PC-3 (cell line): ENCODE data around the gene NRIP2. TPM values are rescaled to one million over a fixed set of nuclear protein-coding genes. Genes with fewer than 3 reads are reported as not detected.

Source experiments
- ATAC-seq: fragments of 200-7000 bp; cut with Tn5 transposase; 2 replicates; pipeline ENCODE4 v1.9.1; 2020; ENCODE audit warnings: mild to moderate bottlenecking, moderate library complexity
- BruUV-seq: library from RNA; stranded (reverse); fragments of 400-500 nt; replicated peaks from 2 replicates; lab custom pipeline; 2021; lab: Mats Ljungman, UMichigan
- CTCF ChIA-PET: fragments of 300-600 bp; sonication (Branson Sonifier 250); formaldehyde crosslinking; loops from one replicate; lab custom pipeline; 2022; ENCODE audit warnings: antibody characterized with exemption; lab: Charles Lee
- POLR2A ChIA-PET: fragments of 300-600 bp; sonication (Branson Sonifier 250); formaldehyde crosslinking; loops from one replicate; lab custom pipeline; 2022; ENCODE audit warnings: antibody characterized with exemption; ENCODE audit not compliant: unreplicated experiment; lab: Charles Lee
- DNase-seq: peaks from one replicate; pipeline ENCODE4 v3.0.0-alpha.2; 2015
- H2AFZ ChIP-seq: fragments of 300-600 bp; sonication (generic); 2 replicates; pipeline ENCODE4 v1.6.0; 2016; ENCODE audit warnings: antibody characterized with exemption, low read length
- H3F3A ChIP-seq: fragments of 300-600 bp; sonication (generic); one replicate; pipeline ENCODE4 v1.6.0; 2017; ENCODE audit warnings: antibody characterized with exemption, low read length, control low read depth, mild to moderate bottlenecking; ENCODE audit not compliant: unreplicated experiment
- H3K27ac ChIP-seq: fragments of 300-600 bp; sonication (generic); 2 replicates; pipeline ENCODE4 v1.5.1; 2016; ENCODE audit warnings: mild to moderate bottlenecking, low read length
- H3K27me3 ChIP-seq: fragments of 300-600 bp; sonication (generic); 2 replicates; pipeline ENCODE4 v1.6.1; 2016; ENCODE audit warnings: low read length, mixed read lengths
- H3K36me3 ChIP-seq: fragments of 300-600 bp; sonication (generic); 2 replicates; pipeline ENCODE4 v1.6.1; 2016; ENCODE audit warnings: low read depth, mixed run types, low read length, mixed read lengths
- H3K4me1 ChIP-seq: fragments of 300-600 bp; sonication (generic); 2 replicates; pipeline ENCODE4 v1.5.1; 2016; ENCODE audit warnings: low read length; ENCODE audit not compliant: insufficient read depth
- H3K4me2 ChIP-seq: fragments of 300-600 bp; sonication (generic); 2 replicates; pipeline ENCODE4 v1.6.0; 2016; ENCODE audit warnings: low read length
- H3K4me3 ChIP-seq: fragments of 300-600 bp; sonication (generic); 2 replicates; pipeline ENCODE4 v1.5.1; 2016; ENCODE audit warnings: mild to moderate bottlenecking, low read length, mixed read lengths
- H3K79me2 ChIP-seq: fragments of 300-600 bp; sonication (generic); 2 replicates; pipeline ENCODE4 v1.6.1; 2017; ENCODE audit warnings: low read length, mixed read lengths
- H3K9ac ChIP-seq: fragments of 300-600 bp; sonication (generic); 2 replicates; pipeline ENCODE4 v1.6.0; 2016; ENCODE audit warnings: mild to moderate bottlenecking, low read length
- H3K9me2 ChIP-seq: fragments of 300-600 bp; sonication (generic); replicated peaks from 2 replicates; pipeline ENCODE4 v1.6.1; 2016; ENCODE audit warnings: mixed run types, low read length, mixed read lengths
- H3K9me3 ChIP-seq: fragments of 300-600 bp; sonication (generic); 2 replicates; pipeline ENCODE4 v1.6.1; 2016; ENCODE audit warnings: low read length, mixed read lengths
- H4K20me1 ChIP-seq: fragments of 300-600 bp; sonication (generic); 2 replicates; pipeline ENCODE4 v1.6.1; 2016; ENCODE audit warnings: low read length, mixed read lengths
- EZH2 ChIP-seq: fragments of 300-600 bp; sonication (generic); IDR thresholded peaks from one replicate; pipeline ENCODE4 v1.6.1; 2017; ENCODE audit warnings: antibody characterized with exemption, mild to moderate bottlenecking, low read length; ENCODE audit not compliant: unreplicated experiment
- EZH2phosphoT487 ChIP-seq: fragments of 300-600 bp; sonication (generic); IDR thresholded peaks from 2 replicates; pipeline ENCODE4 v1.6.1; 2018; ENCODE audit warnings: mild to moderate bottlenecking, antibody characterized with exemption, low read length, borderline replicate concordance
- intact Hi-C: fragments of 100-400 bp; cut with micrococcal nuclease; formaldehyde crosslinking; loops from 2 replicates; pipeline ENCODE4 v1.9.0; 2023
- total RNA-seq: library from RNA; depleted of rRNA; stranded (reverse); fragments of >200 nt; gene quantifications from 2 replicates; pipeline ENCODE4 v1.2.3, GENCODE V29; 2014
- TF ChIP-seq, protein P1 (sequence below): fragments of 300-600 bp; sonication (generic); conservative IDR thresholded peaks from 2 replicates; pipeline ENCODE4 v1.5.1; 2017; ENCODE audit warnings: antibody characterized with exemption, low read depth, mild to moderate bottlenecking, low read length

The NRIP2 gene
- total RNA-seq, 1 experiment from 2014 or later: not detected

DNA sequence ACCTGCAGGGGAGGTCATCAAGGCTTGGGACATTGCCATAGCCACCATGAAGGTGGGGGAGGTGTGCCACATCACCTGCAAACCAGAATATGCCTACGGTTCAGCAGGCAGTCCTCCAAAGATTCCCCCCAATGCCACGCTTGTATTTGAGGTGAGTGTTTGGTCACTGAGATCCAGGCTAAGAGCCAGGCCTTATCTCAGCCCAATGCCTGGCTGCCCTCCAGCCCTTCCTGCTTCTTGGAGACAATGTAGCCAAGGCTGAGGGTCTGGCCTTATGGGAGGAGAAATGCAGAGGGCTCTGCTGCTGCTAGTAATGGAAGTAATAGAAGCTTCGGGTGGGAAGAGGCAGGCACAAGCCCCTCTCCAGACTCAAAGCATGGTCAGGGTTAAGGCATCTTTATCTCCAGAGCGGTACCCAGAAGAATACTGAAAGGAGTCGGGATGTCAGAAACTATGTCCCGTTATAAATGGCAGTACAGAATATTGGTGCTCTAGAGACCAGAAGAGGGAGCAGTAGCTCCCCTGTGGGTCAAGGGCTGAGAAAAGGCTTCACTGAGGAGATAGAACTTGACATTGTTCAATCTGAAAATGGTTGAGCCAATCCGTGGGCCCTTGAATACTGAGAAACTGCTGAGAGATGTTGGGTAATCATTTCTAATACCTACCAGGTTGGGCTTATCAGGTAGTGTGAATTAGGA lies 37.0 kb downstream of the NRIP2 start:
- Histone ChIP-seq H3K4me2 (peak overlapping the region; percentile 98), H3K36me3 (peaks cover 52% of the 10 kb centered on the region), H2AFZ (no peak overlapping the region), H4K20me1 (peaks cover 29% of the 10 kb centered on the region), H3K9ac (no peak overlapping the region), H3K27ac (no peak overlapping the region), H3F3A (no peaks in the 10 kb centered on the region), H3K4me3 (no peak overlapping the region; the same call in 1 of the 2 replicates), H3K27me3 (no peaks in the 10 kb centered on the region), H3K9me3 (no peaks in the 10 kb centered on the region), H3K9me2 (no peaks in the 10 kb centered on the region), H3K79me2 (peaks cover 40% of the 10 kb centered on the region), H3K4me1 (peaks cover 21% of the 10 kb centered on the region)
- ChIA-PET CTCF (no interaction called here), POLR2A (no interaction called here)
- ATAC-seq (no peak), DNase-seq (no peak)
- BruUV-seq: no TSS peak
- intact Hi-C loops: no loop called here
- TF ChIP-seq EZH2 (no peak), EZH2phosphoT487 (no peak)
- TF ChIP-seq, protein P1, sequence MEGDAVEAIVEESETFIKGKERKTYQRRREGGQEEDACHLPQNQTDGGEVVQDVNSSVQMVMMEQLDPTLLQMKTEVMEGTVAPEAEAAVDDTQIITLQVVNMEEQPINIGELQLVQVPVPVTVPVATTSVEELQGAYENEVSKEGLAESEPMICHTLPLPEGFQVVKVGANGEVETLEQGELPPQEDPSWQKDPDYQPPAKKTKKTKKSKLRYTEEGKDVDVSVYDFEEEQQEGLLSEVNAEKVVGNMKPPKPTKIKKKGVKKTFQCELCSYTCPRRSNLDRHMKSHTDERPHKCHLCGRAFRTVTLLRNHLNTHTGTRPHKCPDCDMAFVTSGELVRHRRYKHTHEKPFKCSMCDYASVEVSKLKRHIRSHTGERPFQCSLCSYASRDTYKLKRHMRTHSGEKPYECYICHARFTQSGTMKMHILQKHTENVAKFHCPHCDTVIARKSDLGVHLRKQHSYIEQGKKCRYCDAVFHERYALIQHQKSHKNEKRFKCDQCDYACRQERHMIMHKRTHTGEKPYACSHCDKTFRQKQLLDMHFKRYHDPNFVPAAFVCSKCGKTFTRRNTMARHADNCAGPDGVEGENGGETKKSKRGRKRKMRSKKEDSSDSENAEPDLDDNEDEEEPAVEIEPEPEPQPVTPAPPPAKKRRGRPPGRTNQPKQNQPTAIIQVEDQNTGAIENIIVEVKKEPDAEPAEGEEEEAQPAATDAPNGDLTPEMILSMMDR: no peak; the same call in 1 of the 2 replicates

DNA sequence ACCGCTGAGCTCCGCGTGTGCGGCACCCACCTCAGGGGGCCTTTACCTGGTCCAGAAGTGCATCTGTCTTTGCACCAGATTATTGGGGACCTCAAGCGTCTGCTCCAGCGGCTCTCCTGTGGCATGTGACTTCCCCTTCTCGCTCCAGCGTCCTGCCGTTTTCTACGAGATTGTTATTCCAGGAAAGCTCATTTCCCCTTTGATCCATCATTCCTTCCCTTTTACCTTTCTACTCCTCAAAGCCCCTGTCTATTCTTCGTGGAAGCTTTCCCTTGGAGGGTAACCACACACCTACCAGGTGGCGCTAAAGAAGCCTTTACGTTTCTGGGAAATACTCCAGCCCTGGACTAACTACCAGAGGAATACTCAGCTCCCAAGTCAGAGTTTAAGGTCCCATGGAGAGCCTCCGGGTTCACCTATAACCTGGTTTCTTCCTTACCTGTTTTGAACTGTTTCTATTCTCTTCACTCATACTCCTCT lies 38.6 kb downstream of the NRIP2 start:
- BruUV-seq: no TSS peak
- Histone ChIP-seq H2AFZ (peak overlapping the region; percentile 57; the same call in 1 of the 2 replicates), H3K4me3 (peak overlapping the region; percentile 95), H3K79me2 (peaks cover 40% of the 10 kb centered on the region), H4K20me1 (peaks cover 29% of the 10 kb centered on the region), H3K36me3 (peaks cover 46% of the 10 kb centered on the region), H3K9me2 (no peaks in the 10 kb centered on the region), H3K27ac (no peak overlapping the region), H3K4me1 (peaks cover 21% of the 10 kb centered on the region), H3F3A (no peaks in the 10 kb centered on the region), H3K4me2 (peak overlapping the region; percentile 98), H3K9me3 (no peaks in the 10 kb centered on the region), H3K27me3 (no peaks in the 10 kb centered on the region), H3K9ac (peak overlapping the region; percentile 62)
- intact Hi-C loops: loop anchor here (1.0 kb wide), 1 partner anchor 16 kb away; the partner anchor contains the start of gene ITFG2
- DNase-seq (peak; percentile 20), ATAC-seq (peak; percentile 28)
- TF ChIP-seq, protein P1: peak; percentile 52
- TF ChIP-seq EZH2 (no peak), EZH2phosphoT487 (no peak)
- ChIA-PET CTCF (no interaction called here), POLR2A (no interaction called here)
